ENCODE data around the gene POU1F1. TPM values are rescaled to one million over a fixed set of nuclear protein-coding genes. Genes with fewer than 3 reads are reported as not detected.

POU1F1 gene
- total and polyA plus RNA-seq, 2 donors (not counting 1 experiment from before 2014, with no cell fraction given) = not detected

GRCh38 chr3:87227835-87228144 is 48.6 kb downstream of the POU1F1 start:
- H3K4me3 ChIP-seq (replicated peaks in 1 of 4; ENCODE audit: control extremely low read depth in 1 of 4, insufficient read depth in 1 of 4, low read depth in 3 of 4, low read length in 4 of 4) = peak overlapping the region; percentile 74 to 87 (median 83)
- no peaks in the 10 kb centered on the region for H3K9me3 ChIP-seq (ENCODE audit: control insufficient read depth, insufficient read depth, low read depth, low read length)
- H4K20me1 ChIP-seq (ENCODE audit: control insufficient read depth, extremely low read depth, insufficient read depth, low read length) = no peaks in the 10 kb centered on the region
- H3K27ac ChIP-seq (ENCODE audit: insufficient read depth, low read length) = peak overlapping the region; percentile 78
- H3K9ac ChIP-seq (ENCODE audit: insufficient read depth, low read length) = peak overlapping the region; percentile 87
- H3K27me3 ChIP-seq (ENCODE audit: control insufficient read depth, insufficient read depth, low read length) = no peaks in the 10 kb centered on the region
- H3K36me3 ChIP-seq (ENCODE audit: control insufficient read depth, insufficient read depth, low read length) = no peaks in the 10 kb centered on the region
- peak overlapping the region; percentile 74 for H2AFZ ChIP-seq (ENCODE audit: low read length)
- no peak for TF ChIP-seq CTCF (conservative IDR thresholded peaks at IDR 0.05 in 1 of 2, IDR thresholded peaks at IDR 0.05 in 1 of 2; ENCODE audit: low read depth in 1 of 2, low read length in 2 of 2)
- TF ChIP-seq EZH2 (IDR thresholded peaks at IDR 0.05; ENCODE audit: low read length, missing control alignments) = no peak
- no peaks in the 10 kb centered on the region for H3K4me1 ChIP-seq (ENCODE audit: control insufficient read depth, extremely low read depth, insufficient read depth, low read length)
- peak in 1 of 2 donors; percentile 17 for DNase-seq (ENCODE audit: low read depth in 2 of 2)
- H3K4me2 ChIP-seq (ENCODE audit: extremely low read depth, insufficient read depth, low read length) = peak overlapping the region; percentile 88
- H3K79me2 ChIP-seq (ENCODE audit: control insufficient read depth, insufficient read depth, low read length) = peaks cover 28% of the 10 kb centered on the region

GRCh38 chr3:87227104-87227834 is 49.1 kb downstream of the POU1F1 start, which contains the start of gene CHMP2B:
CHMP2B (plus strand) TSS chr3:87227309; CDS start chr3:87227523, 214 bp downstream.
- DNase-seq (ENCODE audit: low read depth in 2 of 2) = peak; percentile 89 to 92
- no peaks in the 10 kb centered on the region for H3K4me1 ChIP-seq (ENCODE audit: control insufficient read depth, extremely low read depth, insufficient read depth, low read length)
- H3K79me2 ChIP-seq (ENCODE audit: control insufficient read depth, insufficient read depth, low read length) = peaks cover 28% of the 10 kb centered on the region
- no peaks in the 10 kb centered on the region for H3K36me3 ChIP-seq (ENCODE audit: control insufficient read depth, insufficient read depth, low read length)
- peak within 1 kb of the TSS; percentile 86 for H2AFZ ChIP-seq (ENCODE audit: low read length)
- no peaks in the 10 kb centered on the region for H3K27me3 ChIP-seq (ENCODE audit: control insufficient read depth, insufficient read depth, low read length)
- no peaks in the 10 kb centered on the region for H3K9me3 ChIP-seq (ENCODE audit: control insufficient read depth, insufficient read depth, low read depth, low read length)
- peak within 1 kb of the TSS; percentile 78 for H3K27ac ChIP-seq (ENCODE audit: insufficient read depth, low read length)
- H3K4me3 ChIP-seq (replicated peaks in 1 of 4; ENCODE audit: control extremely low read depth in 1 of 4, insufficient read depth in 1 of 4, low read depth in 3 of 4, low read length in 4 of 4) = peak within 1 kb of the TSS; percentile 74 to 87 (median 83)
- peak within 1 kb of the TSS; percentile 88 for H3K4me2 ChIP-seq (ENCODE audit: extremely low read depth, insufficient read depth, low read length)
- TF ChIP-seq EZH2 (IDR thresholded peaks at IDR 0.05; ENCODE audit: low read length, missing control alignments) (no peak), CTCF (conservative IDR thresholded peaks at IDR 0.05 in 1 of 2, IDR thresholded peaks at IDR 0.05 in 1 of 2; ENCODE audit: low read depth in 1 of 2, low read length in 2 of 2) (no peak)
- peak within 1 kb of the TSS; percentile 87 for H3K9ac ChIP-seq (ENCODE audit: insufficient read depth, low read length)
- H4K20me1 ChIP-seq (ENCODE audit: control insufficient read depth, extremely low read depth, insufficient read depth, low read length) = no peaks in the 10 kb centered on the region

- Histone ChIP-seq H3K4me3 (replicated peaks in 1 of 4; ENCODE audit: control extremely low read depth in 1 of 4, insufficient read depth in 1 of 4, low read depth in 3 of 4, low read length in 4 of 4) (no peak overlapping the region), H4K20me1 (ENCODE audit: control insufficient read depth, extremely low read depth, insufficient read depth, low read length) (no peaks in the 10 kb centered on the region), H3K4me1 (ENCODE audit: control insufficient read depth, extremely low read depth, insufficient read depth, low read length) (no peaks in the 10 kb centered on the region), H3K27me3 (ENCODE audit: control insufficient read depth, insufficient read depth, low read length) (no peaks in the 10 kb centered on the region), H3K79me2 (ENCODE audit: control insufficient read depth, insufficient read depth, low read length) (peaks cover 24% of the 10 kb centered on the region), H3K9ac (ENCODE audit: insufficient read depth, low read length) (no peak overlapping the region), H3K4me2 (ENCODE audit: extremely low read depth, insufficient read depth, low read length) (no peak overlapping the region), H2AFZ (ENCODE audit: low read length) (no peak overlapping the region), H3K9me3 (ENCODE audit: control insufficient read depth, insufficient read depth, low read depth, low read length) (no peaks in the 10 kb centered on the region), H3K36me3 (ENCODE audit: control insufficient read depth, insufficient read depth, low read length) (no peaks in the 10 kb centered on the region), H3K27ac (ENCODE audit: insufficient read depth, low read length) (no peak overlapping the region)
- DNase-seq (ENCODE audit: low read depth in 2 of 2) = peak in 1 of 2 donors; percentile 53
- TF ChIP-seq CTCF (conservative IDR thresholded peaks at IDR 0.05 in 1 of 2, IDR thresholded peaks at IDR 0.05 in 1 of 2; ENCODE audit: low read depth in 1 of 2, low read length in 2 of 2) (no peak), EZH2 (IDR thresholded peaks at IDR 0.05; ENCODE audit: low read length, missing control alignments) (no peak)
Measured at GRCh38 chr3:87225659-87226058, 50.7 kb downstream of the POU1F1 start.

All from fibroblast of lung (primary cell).